NCI-H1436 treated with DMSO at 0.1 percent for 48 hours (cell line): ENCODE measurements around the gene PML.

ENCODE experiments used
- DNase-seq: peaks from one replicate; lab custom pipeline; 2025; lab: John Stamatoyannopoulos, UW

The PML gene, protein sequence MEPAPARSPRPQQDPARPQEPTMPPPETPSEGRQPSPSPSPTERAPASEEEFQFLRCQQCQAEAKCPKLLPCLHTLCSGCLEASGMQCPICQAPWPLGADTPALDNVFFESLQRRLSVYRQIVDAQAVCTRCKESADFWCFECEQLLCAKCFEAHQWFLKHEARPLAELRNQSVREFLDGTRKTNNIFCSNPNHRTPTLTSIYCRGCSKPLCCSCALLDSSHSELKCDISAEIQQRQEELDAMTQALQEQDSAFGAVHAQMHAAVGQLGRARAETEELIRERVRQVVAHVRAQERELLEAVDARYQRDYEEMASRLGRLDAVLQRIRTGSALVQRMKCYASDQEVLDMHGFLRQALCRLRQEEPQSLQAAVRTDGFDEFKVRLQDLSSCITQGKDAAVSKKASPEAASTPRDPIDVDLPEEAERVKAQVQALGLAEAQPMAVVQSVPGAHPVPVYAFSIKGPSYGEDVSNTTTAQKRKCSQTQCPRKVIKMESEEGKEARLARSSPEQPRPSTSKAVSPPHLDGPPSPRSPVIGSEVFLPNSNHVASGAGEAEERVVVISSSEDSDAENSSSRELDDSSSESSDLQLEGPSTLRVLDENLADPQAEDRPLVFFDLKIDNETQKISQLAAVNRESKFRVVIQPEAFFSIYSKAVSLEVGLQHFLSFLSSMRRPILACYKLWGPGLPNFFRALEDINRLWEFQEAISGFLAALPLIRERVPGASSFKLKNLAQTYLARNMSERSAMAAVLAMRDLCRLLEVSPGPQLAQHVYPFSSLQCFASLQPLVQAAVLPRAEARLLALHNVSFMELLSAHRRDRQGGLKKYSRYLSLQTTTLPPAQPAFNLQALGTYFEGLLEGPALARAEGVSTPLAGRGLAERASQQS

GRCh38 chr15:73994413-73994883, at the start of gene PML:
PML (plus strand) TSS chr15:73994716; CDS start chr15:73994813, 97 bp downstream.
- DNase-seq, result peak; percentile 84

DNA sequence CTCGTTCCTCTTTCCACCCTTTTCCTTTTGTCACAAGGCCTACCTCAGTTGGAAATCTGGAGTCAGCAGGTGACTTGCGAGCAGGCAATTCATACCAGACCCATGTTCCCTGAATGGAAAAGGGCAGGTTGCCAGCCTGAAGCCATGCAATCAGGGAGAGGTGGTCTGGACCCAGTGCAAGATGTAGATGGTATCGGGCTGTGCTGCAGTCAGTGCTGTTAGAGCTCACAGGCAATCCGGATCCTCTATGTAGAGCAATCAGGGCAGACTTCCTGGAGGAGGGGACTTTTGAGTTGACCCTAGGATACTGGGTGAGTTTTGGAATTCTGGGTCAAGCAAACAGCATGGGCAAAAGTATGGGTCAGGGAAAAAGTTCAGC, 49.4 kb upstream of the PML start:
- no peak for DNase-seq

- no peak for DNase-seq
Observed at GRCh38 chr15:73946046-73946721, 48.3 kb upstream of the PML start.

DNA sequence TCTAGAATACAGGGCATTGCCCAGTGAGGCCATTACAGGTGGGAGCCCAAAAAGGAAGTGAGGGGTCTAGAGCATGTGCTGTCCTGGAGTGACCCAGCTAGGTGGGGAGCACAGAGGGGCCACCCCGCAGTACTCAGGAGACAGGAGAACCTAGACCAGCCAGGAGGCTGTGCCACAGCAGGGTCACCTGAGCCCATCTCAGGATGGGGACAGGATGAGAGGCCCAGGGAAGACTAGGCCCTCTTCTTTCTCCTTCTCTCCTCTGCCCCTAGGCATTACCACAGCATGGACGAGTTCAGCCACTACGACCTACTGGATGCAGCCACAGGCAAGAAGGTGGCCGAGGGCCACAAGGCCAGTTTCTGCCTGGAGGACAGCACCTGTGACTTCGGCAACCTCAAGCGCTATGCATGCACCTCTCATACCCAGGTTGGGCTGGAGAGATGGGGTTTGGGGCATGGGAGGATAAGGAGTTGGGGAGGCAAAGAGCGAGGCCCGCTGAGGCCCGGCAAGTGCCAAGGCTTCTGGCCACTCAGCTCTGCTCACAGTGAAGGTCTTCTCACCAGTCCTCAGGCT, 47.6 kb upstream of the PML start:
- DNase-seq, result no peak

DNA sequence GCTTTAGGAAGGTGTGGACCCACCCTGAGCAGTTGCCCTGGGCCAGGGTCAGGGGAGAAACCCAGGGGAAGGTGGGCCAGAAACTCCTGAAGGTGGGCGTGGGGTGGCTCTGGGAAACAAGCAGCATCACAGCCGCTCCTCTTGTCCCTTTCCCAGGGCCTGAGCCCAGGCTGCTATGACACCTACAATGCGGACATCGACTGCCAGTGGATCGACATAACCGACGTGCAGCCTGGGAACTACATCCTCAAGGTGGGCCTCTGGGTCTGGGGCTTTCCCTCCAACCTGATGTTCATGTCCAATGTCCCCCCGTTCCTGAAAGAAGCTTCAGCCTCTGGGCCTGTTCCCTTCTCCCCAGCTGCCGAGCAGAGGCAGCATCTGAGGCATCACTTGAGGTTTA, 46.9 kb upstream of the PML start:
- no peak for DNase-seq

- DNase-seq, result no peak
Observed at GRCh38 chr15:73948396-73948795, 46.1 kb upstream of the PML start.

- no peak for DNase-seq
Observed at GRCh38 chr15:73948982-73949381, 45.5 kb upstream of the PML start.

DNA sequence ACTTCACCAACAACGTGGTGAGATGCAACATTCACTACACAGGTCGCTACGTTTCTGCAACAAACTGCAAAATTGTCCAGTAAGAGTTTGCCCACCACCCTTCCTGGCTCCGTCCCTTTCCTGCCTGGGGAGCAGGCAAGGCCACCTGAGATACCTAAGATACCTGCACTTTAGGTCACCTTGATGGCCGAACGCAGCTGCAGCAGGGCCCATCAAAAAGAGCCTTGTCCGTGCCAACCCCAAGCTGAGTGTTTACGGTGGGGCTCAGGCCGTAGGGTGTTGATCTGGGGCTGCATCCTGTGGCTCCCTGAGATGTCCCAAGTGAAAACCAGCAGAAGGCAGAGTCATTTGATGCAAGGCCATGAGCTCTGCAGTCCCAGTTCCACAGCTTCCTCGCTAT, 45.0 kb upstream of the PML start:
- no peak for DNase-seq

DNA sequence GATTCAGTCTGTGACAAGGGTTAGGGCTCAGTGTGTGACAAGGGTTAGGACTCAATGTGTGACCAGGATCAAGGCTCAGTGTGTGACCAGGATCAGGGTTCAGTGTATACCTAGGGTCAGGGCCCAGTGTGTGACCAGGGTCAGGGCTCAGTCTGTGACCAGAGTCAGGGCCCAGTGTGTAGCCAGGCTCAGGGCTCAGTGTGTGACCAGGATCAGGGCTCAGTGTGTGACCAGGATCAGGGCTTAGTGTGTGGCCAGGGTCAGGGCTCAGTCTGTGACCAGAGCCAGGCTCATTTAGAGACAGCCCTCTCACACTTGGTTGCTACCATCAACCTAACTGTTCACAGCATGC, 44.1 kb upstream of the PML start:
- DNase-seq, result no peak

- DNase-seq, result peak; percentile 44
Observed at GRCh38 chr15:73950831-73951561, 43.5 kb upstream of the PML start.

GRCh38 chr15:73951601-73952000, 42.9 kb upstream of the PML start:
- DNase-seq, result no peak

DNA sequence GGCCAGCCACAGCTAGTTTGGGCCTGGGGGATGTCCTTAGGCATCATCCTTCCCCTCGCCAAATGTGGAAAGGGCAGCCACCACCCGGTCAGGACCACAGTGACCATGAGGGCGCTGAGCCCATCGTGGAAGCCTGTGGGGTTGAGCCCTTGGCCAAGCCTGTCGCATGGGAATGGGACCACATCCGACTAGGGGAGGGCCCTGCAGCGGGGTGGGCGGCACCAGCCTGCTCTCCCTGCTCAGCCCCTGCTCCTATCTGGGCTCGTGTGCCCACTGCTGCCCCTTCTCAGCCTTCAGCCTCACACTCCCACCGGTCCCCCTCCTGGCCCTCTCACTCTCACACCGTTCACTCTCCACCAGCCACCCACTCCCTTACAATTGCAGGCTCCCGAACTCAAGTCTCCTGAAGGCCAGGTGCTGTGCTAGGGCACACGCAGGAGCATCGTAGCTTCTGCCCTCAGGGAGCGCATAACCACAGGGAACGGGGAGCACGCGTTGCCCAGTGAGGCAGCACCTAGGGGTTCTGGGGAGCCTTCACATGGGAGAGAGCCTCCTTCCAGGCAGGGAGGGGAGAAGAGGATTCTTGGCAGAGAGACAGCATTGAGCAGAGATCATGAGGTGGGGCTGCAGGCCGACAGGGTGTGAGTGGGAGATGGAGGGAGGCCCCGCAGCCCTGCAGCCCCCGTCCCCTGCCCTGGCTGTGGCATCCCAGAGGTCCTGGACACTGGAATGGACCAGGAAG, 42.2 kb upstream of the PML start:
- DNase-seq, result no peak

DNA sequence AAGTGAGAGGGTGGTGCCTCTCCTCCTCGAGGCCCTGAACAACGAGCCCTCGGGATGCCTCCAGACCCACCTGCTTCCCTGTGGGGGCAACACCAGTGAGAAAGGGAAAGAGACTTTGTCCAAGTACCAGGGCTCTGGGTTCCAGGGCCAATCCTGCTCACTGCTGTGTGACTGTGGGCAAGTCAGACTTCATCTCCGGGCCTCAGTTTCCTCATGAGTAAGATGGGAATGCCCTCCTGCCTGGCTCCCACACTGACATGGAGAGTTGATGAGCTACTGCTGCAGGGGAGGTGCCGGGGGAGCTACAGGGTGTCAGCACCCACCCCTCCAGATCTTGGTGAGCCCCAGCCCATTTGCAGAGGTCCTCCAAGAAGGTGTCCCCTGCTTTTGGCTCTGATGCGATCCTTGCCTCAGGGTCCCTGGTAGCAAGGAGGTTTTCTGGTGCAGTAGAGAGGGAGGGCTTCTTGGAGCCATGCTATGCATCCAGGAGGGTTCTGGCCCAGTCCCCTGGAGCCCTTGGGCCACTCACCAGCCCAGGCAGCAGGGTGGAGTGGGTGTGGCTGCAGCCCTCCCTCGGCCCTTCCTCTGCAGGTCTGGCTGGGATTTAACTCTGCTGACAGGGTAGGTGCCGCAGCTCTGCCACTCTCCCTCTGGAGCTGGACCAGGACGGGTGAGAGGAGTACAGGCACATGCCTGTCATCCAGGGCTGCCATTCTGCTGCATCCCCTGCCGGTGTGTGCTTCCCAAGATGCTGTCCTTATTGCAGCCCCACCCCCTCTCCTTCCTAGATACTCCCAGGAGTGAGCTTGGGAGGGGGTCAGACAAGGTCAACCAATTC, 41.4 kb upstream of the PML start:
- no peak for DNase-seq

DNA sequence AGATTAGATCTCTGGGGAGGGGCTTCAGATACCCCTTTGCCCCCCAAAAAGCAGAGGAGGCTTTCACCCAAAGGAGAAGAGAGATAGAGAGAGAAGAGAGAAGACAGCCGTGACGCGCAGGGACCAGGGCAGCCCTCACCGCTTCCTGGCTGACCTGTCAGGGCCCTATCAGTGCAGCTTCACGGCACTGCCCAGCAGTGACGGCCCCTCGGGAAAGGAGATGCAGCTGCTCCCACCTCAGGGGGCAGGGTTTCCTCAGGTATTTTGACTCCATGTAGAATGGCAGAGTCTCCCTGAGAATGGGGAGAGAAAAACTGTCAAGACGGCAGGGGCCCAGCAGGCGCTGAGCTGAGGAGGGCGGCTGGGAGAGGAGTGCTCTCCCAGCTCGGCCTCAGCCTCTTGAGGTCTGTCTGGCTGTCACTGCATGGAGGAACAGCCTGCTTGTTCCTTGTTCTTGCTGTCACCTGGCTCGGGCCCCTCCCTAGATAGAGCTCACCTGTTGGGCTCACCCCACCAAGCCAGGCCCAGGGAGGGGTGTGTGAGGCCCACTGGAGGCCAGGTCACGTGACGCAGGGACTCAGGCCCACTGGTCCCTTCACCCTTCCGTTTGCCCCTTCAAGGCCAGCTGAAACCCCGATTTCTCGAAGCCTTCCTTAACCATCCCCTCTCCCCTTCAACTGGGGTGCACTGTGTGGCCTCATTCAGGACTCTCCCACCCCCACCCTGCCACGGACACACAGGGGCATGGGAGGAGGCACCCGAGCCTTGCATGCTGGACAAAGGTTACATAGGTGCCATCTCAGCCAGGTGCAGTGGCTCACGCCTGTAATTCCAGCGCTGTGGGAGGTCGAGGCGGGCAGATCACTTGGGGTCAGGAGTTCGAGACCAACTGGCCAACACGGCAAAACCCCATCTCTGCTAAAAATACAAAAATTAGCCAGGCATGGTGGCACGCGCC, 40.0 kb upstream of the PML start:
- no peak for DNase-seq

GRCh38 chr15:73955326-73955725, 39.2 kb upstream of the PML start:
- DNase-seq, result no peak

DNA sequence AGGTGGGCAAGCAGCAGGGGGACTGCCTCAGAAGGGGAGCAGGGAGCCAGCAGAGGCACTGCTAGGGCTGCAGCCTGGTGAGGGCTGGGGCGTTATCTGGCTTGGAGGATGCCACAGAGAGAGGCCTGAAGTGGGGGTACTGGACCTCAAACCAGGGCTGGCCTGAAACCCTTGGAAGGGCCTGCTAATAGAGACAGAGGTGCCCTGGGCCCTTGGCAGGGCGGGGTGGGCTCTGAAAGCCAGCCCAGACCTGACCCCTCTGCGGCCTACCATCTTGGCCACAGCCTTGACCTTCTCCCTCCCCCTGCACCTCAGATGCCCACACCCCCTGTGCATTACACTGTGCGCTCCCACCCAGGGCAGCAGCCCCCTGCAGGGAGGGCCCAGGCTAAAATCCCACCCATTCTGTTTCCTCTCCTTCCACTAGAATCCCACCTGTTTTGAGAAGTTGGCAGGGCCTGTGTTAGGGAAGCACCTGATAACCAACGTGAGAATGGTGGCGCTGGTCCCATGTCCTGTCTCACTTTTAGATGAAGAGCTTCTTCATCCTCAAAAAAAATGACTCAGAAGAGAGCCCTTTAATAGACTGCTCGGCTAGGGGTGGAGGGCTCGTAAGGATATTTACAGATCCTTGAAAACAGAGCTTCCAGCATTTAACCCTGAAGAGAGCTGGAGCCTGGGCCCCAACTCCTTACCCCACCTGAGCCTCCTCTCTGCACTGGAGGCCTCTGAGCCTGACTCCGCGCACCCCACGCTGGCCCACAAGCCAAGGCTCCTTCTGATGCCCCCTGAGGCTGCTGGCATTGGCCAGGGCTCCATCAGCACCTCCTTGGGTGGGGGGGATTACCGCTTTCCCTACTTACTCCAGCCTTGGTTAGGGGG, 38.4 kb upstream of the PML start:
- no peak for DNase-seq

GRCh38 chr15:73956743-73957135, 37.8 kb upstream of the PML start:
- DNase-seq, result no peak

GRCh38 chr15:73957276-73957675, 37.2 kb upstream of the PML start:
- DNase-seq, result no peak
